HEK293T (cell line): Measurements from ENCODE around the gene C1QTNF6.

Experiments
- CTCF ChIA-PET: fragments of 350-600 bp; formaldehyde crosslinking; extraction: SDS; loops from one replicate; lab custom pipeline; 2021; ENCODE audit warnings: antibody characterized with exemption, inconsistent platforms; lab: Yijun Ruan, JAX
- POLR2A ChIA-PET: fragments of 350-600 bp; formaldehyde crosslinking; extraction: SDS; loops from one replicate; lab custom pipeline; 2020; ENCODE audit warnings: antibody characterized with exemption, inconsistent platforms; lab: Yijun Ruan, JAX
- DNase-seq: peaks from one replicate; pipeline ENCODE4 v3.0.0; 2012; ENCODE audit warnings: mixed read lengths; ENCODE audit errors: extremely low spot score
- ARNT ChIP-seq: fragments of 450-650 bp; IDR thresholded peaks from 2 replicates; pipeline ENCODE4 v1.6.1; 2017; ENCODE audit warnings: mild to moderate bottlenecking
- BHLHE40 ChIP-seq: fragments of 450-650 bp; IDR thresholded peaks from 2 replicates; pipeline ENCODE4 v1.6.1; 2016; ENCODE audit warnings: mild to moderate bottlenecking, moderate library complexity, borderline replicate concordance
- CTBP1 ChIP-seq: fragments of 450-650 bp; IDR thresholded peaks from 2 replicates; pipeline ENCODE4 v1.6.1; 2016; ENCODE audit warnings: borderline replicate concordance
- ELF4 ChIP-seq: fragments of 450-650 bp; IDR thresholded peaks from 2 replicates; pipeline ENCODE4 v1.6.1; 2017; ENCODE audit warnings: antibody characterized with exemption
- FOXA1 ChIP-seq: fragments of 450-650 bp; IDR thresholded peaks from 2 replicates; pipeline ENCODE4 v1.6.1; 2016; ENCODE audit warnings: mild to moderate bottlenecking
- FOXK2 ChIP-seq: fragments of 450-650 bp; IDR thresholded peaks from 2 replicates; pipeline ENCODE4 v1.6.1; 2016; ENCODE audit warnings: mild to moderate bottlenecking
- FOXM1 ChIP-seq: fragments of 450-650 bp; IDR thresholded peaks from 2 replicates; pipeline ENCODE4 v1.6.1; 2017; ENCODE audit warnings: mild to moderate bottlenecking, borderline replicate concordance
- HDGF ChIP-seq: fragments of 450-650 bp; IDR thresholded peaks from 2 replicates; pipeline ENCODE4 v1.6.1; 2017; ENCODE audit warnings: antibody characterized with exemption, borderline replicate concordance
- L3MBTL2 ChIP-seq: fragments of 450-650 bp; conservative IDR thresholded peaks from 2 replicates; pipeline ENCODE4 v1.6.1; 2016; ENCODE audit warnings: mild to moderate bottlenecking
- LEF1 ChIP-seq: fragments of 450-650 bp; IDR thresholded peaks from 2 replicates; pipeline ENCODE4 v1.6.1; 2017; ENCODE audit warnings: mild to moderate bottlenecking, borderline replicate concordance
- NFRKB ChIP-seq: fragments of 450-650 bp; IDR thresholded peaks from 2 replicates; pipeline ENCODE4 v1.6.1; 2016; ENCODE audit warnings: mild to moderate bottlenecking, moderate library complexity
- SP1 ChIP-seq: fragments of 450-650 bp; IDR thresholded peaks from 2 replicates; pipeline ENCODE4 v1.6.1; 2017
- SUZ12 ChIP-seq: fragments of 450-650 bp; IDR thresholded peaks from 2 replicates; pipeline ENCODE4 v1.6.1; 2016; ENCODE audit warnings: mild to moderate bottlenecking
- TARDBP ChIP-seq: fragments of 450-650 bp; IDR thresholded peaks from 2 replicates; pipeline ENCODE4 v1.6.1; 2016
- ZNF384 ChIP-seq: fragments of 450-650 bp; IDR thresholded peaks from 2 replicates; pipeline ENCODE4 v1.6.1; 2016
- TF ChIP-seq, protein P1 (sequence below): fragments of 450-650 bp; IDR thresholded peaks from 2 replicates; pipeline ENCODE4 v1.6.1; 2016

The C1QTNF6 gene

DNA sequence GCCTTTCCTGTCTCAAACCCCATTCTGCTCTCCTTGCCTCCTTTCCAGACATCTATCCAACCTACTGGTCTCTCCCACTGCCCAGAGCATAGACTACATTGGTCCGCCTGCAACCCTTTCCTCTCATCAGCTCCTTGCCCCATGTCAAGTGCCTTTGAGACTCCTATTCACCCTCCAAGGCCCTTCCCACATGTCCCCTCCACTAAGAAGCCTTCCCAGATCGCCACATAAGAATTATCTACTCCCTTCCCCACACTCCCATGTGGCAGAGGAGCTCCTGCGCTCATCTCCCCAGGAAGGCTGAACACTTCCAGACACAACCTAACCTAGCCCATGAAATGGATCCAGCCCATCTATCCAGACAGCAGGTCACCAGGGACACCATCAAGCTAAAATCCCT lies 10.3 kb downstream of the C1QTNF6 start:
- no peak for DNase-seq

DNA sequence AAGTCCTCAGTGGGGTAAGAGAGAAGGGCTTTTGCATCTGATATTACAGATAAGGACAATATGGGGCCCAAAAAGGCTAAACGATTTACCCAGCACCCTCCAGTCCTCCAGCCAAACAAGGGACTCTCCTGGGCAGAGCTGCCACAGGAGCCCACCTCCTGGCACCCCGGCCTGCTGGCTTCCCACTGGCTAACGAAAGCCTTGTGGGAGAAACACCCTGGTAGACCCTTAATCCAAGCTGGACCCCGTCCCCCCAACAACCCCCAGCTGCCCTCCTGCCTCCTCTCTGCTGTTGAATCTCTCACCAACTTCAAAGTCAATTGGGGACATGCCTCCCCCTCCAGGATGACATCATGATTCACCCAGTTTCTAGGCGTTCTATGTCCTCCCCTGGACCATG lies 10.8 kb downstream of the C1QTNF6 start:
- TF ChIP-seq, protein P1, sequence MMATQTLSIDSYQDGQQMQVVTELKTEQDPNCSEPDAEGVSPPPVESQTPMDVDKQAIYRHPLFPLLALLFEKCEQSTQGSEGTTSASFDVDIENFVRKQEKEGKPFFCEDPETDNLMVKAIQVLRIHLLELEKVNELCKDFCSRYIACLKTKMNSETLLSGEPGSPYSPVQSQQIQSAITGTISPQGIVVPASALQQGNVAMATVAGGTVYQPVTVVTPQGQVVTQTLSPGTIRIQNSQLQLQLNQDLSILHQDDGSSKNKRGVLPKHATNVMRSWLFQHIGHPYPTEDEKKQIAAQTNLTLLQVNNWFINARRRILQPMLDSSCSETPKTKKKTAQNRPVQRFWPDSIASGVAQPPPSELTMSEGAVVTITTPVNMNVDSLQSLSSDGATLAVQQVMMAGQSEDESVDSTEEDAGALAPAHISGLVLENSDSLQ = no peak
- TF ChIP-seq NFRKB = no peak
- TF ChIP-seq SP1 = no peak
- TF ChIP-seq ARNT = no peak
- no peak for TF ChIP-seq TARDBP
- no peak for TF ChIP-seq BHLHE40
- no peak for TF ChIP-seq ELF4
- no peak for TF ChIP-seq CTBP1
- TF ChIP-seq FOXA1 = no peak
- TF ChIP-seq FOXK2 = no peak
- no peak for TF ChIP-seq SUZ12
- no peak for TF ChIP-seq LEF1
- TF ChIP-seq HDGF = no peak
- TF ChIP-seq ZNF384 = no peak
- TF ChIP-seq L3MBTL2 = no peak
- no peak for TF ChIP-seq FOXM1
- DNase-seq = no peak
- POLR2A ChIA-PET = interaction anchor here (0.9 kb wide), 1 partner anchor 28 kb away, joined by 3 read pairs; no protein-coding TSS in a partner anchor
- CTCF ChIA-PET = interaction anchor here (0.7 kb wide), 1 partner anchor 247 kb away, joined by 4 read pairs; no protein-coding TSS in a partner anchor

More for the DNA sequence above, 10.3 kb downstream of the C1QTNF6 start:
- ChIA-PET POLR2A (interaction anchor here (0.9 to 2.1 kb wide), 3 partner anchors 20 to 29 kb away, joined by 3 to 7 read pairs (median 5); no protein-coding TSS in a partner anchor), CTCF (no interaction called here)
- TF ChIP-seq ZNF384 (no peak), SUZ12 (no peak), HDGF (no peak), NFRKB (no peak), SP1 (no peak), TARDBP (no peak), BHLHE40 (no peak), FOXK2 (no peak), CTBP1 (no peak), LEF1 (no peak), ARNT (no peak), FOXM1 (no peak), FOXA1 (no peak), ELF4 (no peak), L3MBTL2 (no peak)
- TF ChIP-seq, protein P1 = no peak

DNA sequence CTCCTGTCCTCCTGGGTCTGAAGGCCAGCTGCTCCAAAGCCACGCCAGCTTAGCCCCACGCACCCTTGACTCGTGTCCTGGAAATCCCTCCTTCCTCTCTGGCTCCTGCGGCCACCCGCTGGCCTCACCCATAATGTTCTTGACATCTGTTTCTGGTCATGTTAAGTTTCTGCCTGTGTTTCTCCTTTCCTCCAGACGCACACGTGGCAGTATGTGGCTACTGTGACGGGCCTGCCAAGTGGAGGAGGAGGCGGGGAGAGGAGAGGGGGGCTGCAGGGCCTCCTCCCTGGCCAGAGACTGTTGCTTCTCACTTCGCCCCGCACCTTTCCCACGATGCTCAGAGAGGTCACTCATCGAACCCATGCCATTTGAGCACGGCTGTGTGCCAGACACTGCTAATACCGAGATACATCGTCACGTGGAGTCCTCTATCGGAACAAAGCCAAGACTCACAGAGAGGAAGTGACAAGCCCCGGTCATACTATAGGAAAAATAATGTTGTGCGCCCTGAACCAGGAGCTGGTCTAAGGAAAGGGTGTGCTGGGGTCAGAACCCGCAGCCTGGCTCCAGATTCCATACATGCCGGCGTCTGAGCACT lies 11.5 kb downstream of the C1QTNF6 start:
- DNase-seq = no peak
- ChIA-PET CTCF (interaction anchor here (0.7 kb wide), 1 partner anchor 247 kb away, joined by 4 read pairs; no protein-coding TSS in a partner anchor), POLR2A (no interaction called here)
- TF ChIP-seq L3MBTL2 = no peak
- TF ChIP-seq SUZ12 = no peak
- TF ChIP-seq, protein P1 = no peak
- no peak for TF ChIP-seq FOXM1
- TF ChIP-seq BHLHE40 = no peak
- TF ChIP-seq FOXK2 = no peak
- no peak for TF ChIP-seq ELF4

DNA sequence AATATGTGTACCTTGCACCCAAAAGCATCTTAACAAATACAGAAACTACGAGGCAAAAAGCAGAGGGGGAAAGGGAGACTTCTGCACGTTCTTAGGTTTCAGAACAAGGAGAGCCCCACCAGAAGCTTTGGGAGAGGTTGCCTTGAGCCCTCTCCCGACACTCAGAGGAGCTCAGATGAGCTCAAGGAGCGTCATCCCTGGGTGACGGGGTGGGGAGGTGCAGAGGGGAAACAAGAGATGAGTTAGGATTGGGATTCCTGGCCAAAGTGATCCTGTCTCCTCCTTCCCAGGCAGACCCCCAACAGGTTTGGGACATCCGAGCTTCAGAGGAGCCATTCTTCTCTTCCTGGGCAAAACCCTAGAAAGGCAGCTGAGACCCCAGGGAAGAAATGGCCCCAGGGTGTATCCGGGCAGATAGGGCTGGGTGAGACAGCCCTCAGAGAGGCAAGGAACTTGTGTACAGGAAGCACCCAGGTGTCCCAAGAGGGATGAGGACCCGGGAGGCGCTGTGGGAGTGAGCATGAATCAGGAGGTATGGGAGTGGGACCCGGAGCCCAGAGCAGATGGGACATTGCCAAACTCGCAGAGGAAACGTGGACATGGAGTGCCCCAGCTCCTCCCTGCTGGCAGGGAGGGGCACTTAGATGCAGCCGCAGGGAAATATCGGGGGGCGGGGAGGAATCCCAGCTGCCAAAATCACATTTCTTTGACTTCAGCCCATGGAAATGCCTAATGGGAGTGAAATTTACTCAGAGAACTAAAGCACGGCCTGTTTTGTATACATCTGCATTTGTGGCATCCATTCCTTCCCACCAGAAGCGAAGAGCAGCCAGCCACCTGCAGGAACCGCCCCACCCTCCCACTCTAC lies 12.4 kb downstream of the C1QTNF6 start:
- ChIA-PET POLR2A (interaction anchor here (0.8 kb wide), 1 partner anchor 24 kb away, joined by 3 read pairs; no protein-coding TSS in a partner anchor), CTCF (no interaction called here)
- no peak for DNase-seq
- TF ChIP-seq FOXA1 = no peak
- TF ChIP-seq HDGF = no peak
- TF ChIP-seq BHLHE40 = no peak
- TF ChIP-seq, protein P1 = no peak
- TF ChIP-seq SUZ12 = no peak
- no peak for TF ChIP-seq SP1
- TF ChIP-seq ZNF384 = no peak
- TF ChIP-seq LEF1 = no peak
- TF ChIP-seq FOXM1 = no peak
- TF ChIP-seq FOXK2 = no peak
- TF ChIP-seq TARDBP = no peak
- TF ChIP-seq L3MBTL2 = no peak
- no peak for TF ChIP-seq ELF4
- TF ChIP-seq NFRKB = no peak
- no peak for TF ChIP-seq ARNT
- no peak for TF ChIP-seq CTBP1

DNA sequence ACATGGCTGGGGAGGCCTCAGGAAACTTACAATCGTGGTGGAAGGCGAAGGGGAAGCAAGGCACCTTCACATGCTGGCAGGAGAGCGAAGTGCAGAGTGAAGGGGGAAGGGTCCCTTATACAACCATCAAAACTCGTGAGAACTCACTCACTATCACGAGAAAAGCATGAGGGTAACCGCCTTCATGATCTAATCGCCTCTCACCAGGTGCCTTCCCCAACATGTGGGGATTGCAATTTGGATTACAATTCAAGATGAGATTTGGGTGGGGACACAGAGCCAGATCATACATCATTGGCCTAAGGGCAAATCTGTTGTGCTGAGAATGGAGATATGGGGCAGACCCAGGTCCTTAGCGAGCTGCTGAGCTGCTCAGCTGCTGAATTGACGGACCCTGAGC lies 13.1 kb downstream of the C1QTNF6 start:
- TF ChIP-seq ELF4 = no peak
- TF ChIP-seq FOXM1 = no peak
- no peak for TF ChIP-seq ARNT
- TF ChIP-seq LEF1 = no peak
- TF ChIP-seq CTBP1 = no peak
- TF ChIP-seq L3MBTL2 = no peak
- no peak for TF ChIP-seq FOXA1
- no peak for TF ChIP-seq BHLHE40
- ChIA-PET POLR2A (no interaction called here), CTCF (no interaction called here)
- no peak for DNase-seq
